ENCODE results near the gene LIN37. TPM values are rescaled to one million over a fixed set of nuclear protein-coding genes. Genes with fewer than 3 reads are reported as not detected.

LIN37 gene
- total and polyA plus RNA-seq, 4 donors, result 4.4 to 16.2 (median 13.8) TPM

- no peak overlapping the region for H3K9ac ChIP-seq (ENCODE audit: insufficient read depth in 1 of 2, low read length in 2 of 2)
- H3K36me3 ChIP-seq (ENCODE audit: control insufficient read depth in 4 of 4, insufficient read depth in 4 of 4, low read length in 4 of 4), result peaks cover 3 to 72% (median 28%) of the 10 kb centered on the region in 4 donors
- no peak overlapping the region for H3K4me3 ChIP-seq
- ATAC-seq (ENCODE audit: insufficient read depth, low FRiP score), result no peak
- DNase-seq, result no peak
- H3K9me3 ChIP-seq (ENCODE audit: control insufficient read depth in 4 of 4, insufficient read depth in 3 of 4, low read length in 3 of 4), result no peaks in the 10 kb centered on the region
- TF ChIP-seq, protein P1, sequence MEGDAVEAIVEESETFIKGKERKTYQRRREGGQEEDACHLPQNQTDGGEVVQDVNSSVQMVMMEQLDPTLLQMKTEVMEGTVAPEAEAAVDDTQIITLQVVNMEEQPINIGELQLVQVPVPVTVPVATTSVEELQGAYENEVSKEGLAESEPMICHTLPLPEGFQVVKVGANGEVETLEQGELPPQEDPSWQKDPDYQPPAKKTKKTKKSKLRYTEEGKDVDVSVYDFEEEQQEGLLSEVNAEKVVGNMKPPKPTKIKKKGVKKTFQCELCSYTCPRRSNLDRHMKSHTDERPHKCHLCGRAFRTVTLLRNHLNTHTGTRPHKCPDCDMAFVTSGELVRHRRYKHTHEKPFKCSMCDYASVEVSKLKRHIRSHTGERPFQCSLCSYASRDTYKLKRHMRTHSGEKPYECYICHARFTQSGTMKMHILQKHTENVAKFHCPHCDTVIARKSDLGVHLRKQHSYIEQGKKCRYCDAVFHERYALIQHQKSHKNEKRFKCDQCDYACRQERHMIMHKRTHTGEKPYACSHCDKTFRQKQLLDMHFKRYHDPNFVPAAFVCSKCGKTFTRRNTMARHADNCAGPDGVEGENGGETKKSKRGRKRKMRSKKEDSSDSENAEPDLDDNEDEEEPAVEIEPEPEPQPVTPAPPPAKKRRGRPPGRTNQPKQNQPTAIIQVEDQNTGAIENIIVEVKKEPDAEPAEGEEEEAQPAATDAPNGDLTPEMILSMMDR (IDR thresholded peaks at IDR 0.05; ENCODE audit: control extremely low read depth, extremely low read depth), result no peak
- H3K4me1 ChIP-seq (ENCODE audit: control insufficient read depth in 5 of 5, insufficient read depth in 5 of 5, low read length in 5 of 5), result peaks cover 0 to 4% (median 0%) of the 10 kb centered on the region in 5 donors
- H3K27ac ChIP-seq (ENCODE audit: low read depth in 1 of 2, low read length in 1 of 2), result no peak overlapping the region
- 87 to 92% methylated on average over 5 of the region's 5 CpGs for WGBS, 2 donors
- no peaks in the 10 kb centered on the region for H3K27me3 ChIP-seq (ENCODE audit: control insufficient read depth in 3 of 3, insufficient read depth in 3 of 3, low read length in 2 of 3)
Observed at GRCh38 chr19:35734889-35735288, 13.5 kb upstream of the LIN37 start.

- TF ChIP-seq, protein P1 (IDR thresholded peaks at IDR 0.05; ENCODE audit: control extremely low read depth, extremely low read depth), result no peak
- Histone ChIP-seq H3K4me1 (ENCODE audit: control insufficient read depth in 5 of 5, insufficient read depth in 5 of 5, low read length in 5 of 5) (peaks cover 0 to 14% (median 0%) of the 10 kb centered on the region in 5 donors), H3K27ac (ENCODE audit: low read depth in 1 of 2, low read length in 1 of 2) (no peak overlapping the region), H3K27me3 (ENCODE audit: control insufficient read depth in 3 of 3, insufficient read depth in 3 of 3, low read length in 2 of 3) (no peaks in the 10 kb centered on the region), H3K9ac (ENCODE audit: insufficient read depth in 1 of 2, low read length in 2 of 2) (no peak overlapping the region), H3K9me3 (ENCODE audit: control insufficient read depth in 4 of 4, insufficient read depth in 3 of 4, low read length in 3 of 4) (no peaks in the 10 kb centered on the region), H3K36me3 (ENCODE audit: control insufficient read depth in 4 of 4, insufficient read depth in 4 of 4, low read length in 4 of 4) (peaks cover 3 to 50% (median 20%) of the 10 kb centered on the region in 4 donors), H3K4me3 (no peak overlapping the region)
- DNase-seq (no peak), ATAC-seq (ENCODE audit: insufficient read depth, low FRiP score) (no peak)
- WGBS, 2 donors, result 87 to 92% methylated on average over 22 of the region's 22 CpGs
Observed at GRCh38 chr19:35736913-35737886, 11.2 kb upstream of the LIN37 start.

- no peaks in the 10 kb centered on the region for H3K27me3 ChIP-seq (ENCODE audit: control insufficient read depth in 3 of 3, insufficient read depth in 3 of 3, low read length in 2 of 3)
- no peak overlapping the region for H3K9ac ChIP-seq (ENCODE audit: insufficient read depth in 1 of 2, low read length in 2 of 2)
- H3K27ac ChIP-seq (ENCODE audit: low read depth in 1 of 2, low read length in 1 of 2), result no peak overlapping the region
- peaks cover 0 to 14% (median 0%) of the 10 kb centered on the region in 5 donors for H3K4me1 ChIP-seq (ENCODE audit: control insufficient read depth in 5 of 5, insufficient read depth in 5 of 5, low read length in 5 of 5)
- TF ChIP-seq, protein P1 (IDR thresholded peaks at IDR 0.05; ENCODE audit: control extremely low read depth, extremely low read depth), result no peak
- peaks cover 3 to 44% (median 22%) of the 10 kb centered on the region in 4 donors for H3K36me3 ChIP-seq (ENCODE audit: control insufficient read depth in 4 of 4, insufficient read depth in 4 of 4, low read length in 4 of 4)
- DNase-seq (no peak), ATAC-seq (ENCODE audit: insufficient read depth, low FRiP score) (no peak)
- 92 to 93% methylated on average over 37 of the region's 37 CpGs for WGBS, 2 donors
- H3K9me3 ChIP-seq (ENCODE audit: control insufficient read depth in 4 of 4, insufficient read depth in 3 of 4, low read length in 3 of 4), result no peaks in the 10 kb centered on the region
- H3K4me3 ChIP-seq, result no peak overlapping the region
Observed at GRCh38 chr19:35738021-35738886, 10.1 kb upstream of the LIN37 start.

Measured in lung (tissue), 12 donors.